Measurements from ENCODE around the gene MAML3.

MAML3 gene

GRCh38 chr4:139884438-139884837 is 269.5 kb downstream of the MAML3 start:
- DNase-seq (ENCODE audit: low read depth): no peak
- no peak overlapping the region for H3K4me3 ChIP-seq (ENCODE audit: low read depth, low read length)
- TF ChIP-seq MYC (IDR thresholded peaks at IDR 0.05; ENCODE audit: low read depth, low read length) (no peak), CTCF (IDR thresholded peaks at IDR 0.05; ENCODE audit: low read depth, low read length) (no peak), POLR2A (IDR thresholded peaks at IDR 0.05; ENCODE audit: extremely low read depth, insufficient read length) (no peak)
- TF ChIP-seq, protein P1, sequence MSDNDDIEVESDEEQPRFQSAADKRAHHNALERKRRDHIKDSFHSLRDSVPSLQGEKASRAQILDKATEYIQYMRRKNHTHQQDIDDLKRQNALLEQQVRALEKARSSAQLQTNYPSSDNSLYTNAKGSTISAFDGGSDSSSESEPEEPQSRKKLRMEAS (IDR thresholded peaks at IDR 0.05; ENCODE audit: low read depth, low read length): no peak

- no peak for DNase-seq (ENCODE audit: low read depth)
- TF ChIP-seq CTCF (IDR thresholded peaks at IDR 0.05; ENCODE audit: low read depth, low read length): no peak
- no peak for TF ChIP-seq POLR2A (IDR thresholded peaks at IDR 0.05; ENCODE audit: extremely low read depth, insufficient read length)
- TF ChIP-seq, protein P1 (IDR thresholded peaks at IDR 0.05; ENCODE audit: low read depth, low read length): no peak
- no peak for TF ChIP-seq MYC (IDR thresholded peaks at IDR 0.05; ENCODE audit: low read depth, low read length)
- H3K4me3 ChIP-seq (ENCODE audit: low read depth, low read length): no peak overlapping the region
Observed at GRCh38 chr4:139880841-139881240, 273.1 kb downstream of the MAML3 start.

DNA sequence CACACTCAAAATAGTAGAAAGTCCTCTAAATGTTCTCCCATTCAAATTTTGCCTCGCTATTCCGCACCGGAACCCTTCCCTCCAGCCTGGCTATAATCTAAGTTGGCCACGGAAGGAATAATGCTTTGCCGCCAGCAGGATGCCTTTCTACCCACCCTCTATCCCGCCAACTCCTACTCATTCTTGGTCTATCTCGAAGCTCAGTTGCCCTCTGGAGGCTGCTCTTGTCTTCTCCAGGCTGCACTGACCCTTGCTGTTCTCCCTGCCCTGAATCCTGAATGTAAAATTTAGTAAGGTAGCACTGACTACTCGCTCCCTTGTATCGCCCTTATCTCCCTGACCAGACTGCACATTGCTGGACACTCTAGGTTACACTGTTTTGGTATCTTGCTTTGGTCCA is 275.9 kb downstream of the MAML3 start:
- no peak for DNase-seq (ENCODE audit: low read depth)
- TF ChIP-seq CTCF (IDR thresholded peaks at IDR 0.05; ENCODE audit: low read depth, low read length): no peak
- no peak for TF ChIP-seq POLR2A (IDR thresholded peaks at IDR 0.05; ENCODE audit: extremely low read depth, insufficient read length)
- TF ChIP-seq, protein P1 (IDR thresholded peaks at IDR 0.05; ENCODE audit: low read depth, low read length): no peak
- no peak for TF ChIP-seq MYC (IDR thresholded peaks at IDR 0.05; ENCODE audit: low read depth, low read length)
- no peak overlapping the region for H3K4me3 ChIP-seq (ENCODE audit: low read depth, low read length)

GRCh38 chr4:139876337-139876941 is 277.5 kb downstream of the MAML3 start:
- DNase-seq (ENCODE audit: low read depth): no peak
- H3K4me3 ChIP-seq (ENCODE audit: low read depth, low read length): no peak overlapping the region
- TF ChIP-seq CTCF (IDR thresholded peaks at IDR 0.05; ENCODE audit: low read depth, low read length) (no peak), MYC (IDR thresholded peaks at IDR 0.05; ENCODE audit: low read depth, low read length) (no peak), POLR2A (IDR thresholded peaks at IDR 0.05; ENCODE audit: extremely low read depth, insufficient read length) (no peak)
- TF ChIP-seq, protein P1 (IDR thresholded peaks at IDR 0.05; ENCODE audit: low read depth, low read length): no peak

DNA sequence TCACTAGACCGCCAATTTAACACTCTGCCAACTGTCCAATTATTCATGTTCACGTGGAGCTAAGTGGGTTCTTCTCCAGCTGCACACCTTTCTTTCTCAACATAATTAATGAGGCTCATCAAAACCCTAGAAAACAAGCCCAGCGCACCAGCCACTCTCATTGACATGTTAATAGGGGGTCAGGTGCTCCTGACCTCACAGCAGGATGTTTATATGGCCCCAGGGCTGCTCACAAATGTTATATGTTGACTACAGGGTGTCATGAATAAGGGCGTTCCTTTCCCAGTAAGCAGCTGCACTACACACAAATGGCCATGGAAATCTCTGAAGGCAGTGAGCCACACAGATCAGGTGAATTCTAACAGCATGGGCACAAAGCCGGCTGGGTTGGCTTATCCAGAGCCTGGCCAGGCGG is 278.6 kb downstream of the MAML3 start:
- no peak overlapping the region for H3K4me3 ChIP-seq (ENCODE audit: low read depth, low read length)
- TF ChIP-seq CTCF (IDR thresholded peaks at IDR 0.05; ENCODE audit: low read depth, low read length): no peak
- TF ChIP-seq MYC (IDR thresholded peaks at IDR 0.05; ENCODE audit: low read depth, low read length): no peak
- no peak for TF ChIP-seq POLR2A (IDR thresholded peaks at IDR 0.05; ENCODE audit: extremely low read depth, insufficient read length)
- no peak for DNase-seq (ENCODE audit: low read depth)

Data from NB4 (cell line).